Measurements from ENCODE around the gene ABHD17B.

DNA sequence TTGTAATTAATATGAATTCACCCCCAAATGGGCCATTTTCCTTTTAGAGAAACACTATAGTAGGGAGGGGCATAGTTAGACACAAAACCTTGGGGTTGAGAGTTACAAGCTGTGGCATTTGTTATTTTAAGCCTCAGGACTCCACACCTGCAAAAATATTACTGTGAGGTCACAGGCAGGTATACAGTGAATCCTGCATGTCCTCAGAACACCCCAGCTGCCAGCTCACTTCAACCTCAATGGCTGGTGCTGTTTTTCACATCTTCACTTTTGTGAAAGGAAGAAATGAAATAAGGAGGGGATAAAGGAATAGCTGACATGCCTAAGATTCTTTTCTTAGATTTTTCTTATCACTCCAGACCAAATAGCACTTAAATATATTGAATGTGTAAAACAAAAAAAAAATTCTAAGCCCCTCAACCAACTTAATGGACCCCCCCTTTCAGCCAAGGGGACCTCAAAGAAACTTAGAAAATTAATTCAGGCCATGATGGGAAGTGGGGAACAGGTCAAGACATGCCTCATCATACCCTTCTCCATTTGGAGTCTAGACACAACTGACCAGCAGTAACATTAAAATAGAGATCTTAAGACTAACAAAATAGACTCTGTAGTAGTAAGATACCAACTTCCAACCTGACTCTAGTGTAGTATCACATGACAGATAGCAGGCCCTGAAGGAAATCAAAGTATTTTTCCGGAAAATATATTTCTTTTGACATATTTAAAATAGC, 9.6 kb upstream of the ABHD17B start:
- TF ChIP-seq, protein P1, sequence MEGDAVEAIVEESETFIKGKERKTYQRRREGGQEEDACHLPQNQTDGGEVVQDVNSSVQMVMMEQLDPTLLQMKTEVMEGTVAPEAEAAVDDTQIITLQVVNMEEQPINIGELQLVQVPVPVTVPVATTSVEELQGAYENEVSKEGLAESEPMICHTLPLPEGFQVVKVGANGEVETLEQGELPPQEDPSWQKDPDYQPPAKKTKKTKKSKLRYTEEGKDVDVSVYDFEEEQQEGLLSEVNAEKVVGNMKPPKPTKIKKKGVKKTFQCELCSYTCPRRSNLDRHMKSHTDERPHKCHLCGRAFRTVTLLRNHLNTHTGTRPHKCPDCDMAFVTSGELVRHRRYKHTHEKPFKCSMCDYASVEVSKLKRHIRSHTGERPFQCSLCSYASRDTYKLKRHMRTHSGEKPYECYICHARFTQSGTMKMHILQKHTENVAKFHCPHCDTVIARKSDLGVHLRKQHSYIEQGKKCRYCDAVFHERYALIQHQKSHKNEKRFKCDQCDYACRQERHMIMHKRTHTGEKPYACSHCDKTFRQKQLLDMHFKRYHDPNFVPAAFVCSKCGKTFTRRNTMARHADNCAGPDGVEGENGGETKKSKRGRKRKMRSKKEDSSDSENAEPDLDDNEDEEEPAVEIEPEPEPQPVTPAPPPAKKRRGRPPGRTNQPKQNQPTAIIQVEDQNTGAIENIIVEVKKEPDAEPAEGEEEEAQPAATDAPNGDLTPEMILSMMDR (IDR thresholded peaks at IDR 0.05; ENCODE audit: low read depth, low read length, missing input control): no peak
- no peak for TF ChIP-seq JUND (IDR thresholded peaks at IDR 0.05)
- no peak for TF ChIP-seq EGR1 (IDR thresholded peaks at IDR 0.05; ENCODE audit: low read depth in 2 of 2)
- TF ChIP-seq, protein P2, sequence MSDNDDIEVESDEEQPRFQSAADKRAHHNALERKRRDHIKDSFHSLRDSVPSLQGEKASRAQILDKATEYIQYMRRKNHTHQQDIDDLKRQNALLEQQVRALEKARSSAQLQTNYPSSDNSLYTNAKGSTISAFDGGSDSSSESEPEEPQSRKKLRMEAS (IDR thresholded peaks at IDR 0.05): no peak
- no peak for TF ChIP-seq GABPA (IDR thresholded peaks at IDR 0.05 in 1 of 2, conservative IDR thresholded peaks at IDR 0.05 in 1 of 2)
- no peak for TF ChIP-seq SP1 (IDR thresholded peaks at IDR 0.05)
- TF ChIP-seq FOXA2 (IDR thresholded peaks at IDR 0.05): no peak
- TF ChIP-seq TAF1 (conservative IDR thresholded peaks at IDR 0.05): no peak
- TF ChIP-seq YY1 (IDR thresholded peaks at IDR 0.05): no peak
- TF ChIP-seq, protein P3, sequence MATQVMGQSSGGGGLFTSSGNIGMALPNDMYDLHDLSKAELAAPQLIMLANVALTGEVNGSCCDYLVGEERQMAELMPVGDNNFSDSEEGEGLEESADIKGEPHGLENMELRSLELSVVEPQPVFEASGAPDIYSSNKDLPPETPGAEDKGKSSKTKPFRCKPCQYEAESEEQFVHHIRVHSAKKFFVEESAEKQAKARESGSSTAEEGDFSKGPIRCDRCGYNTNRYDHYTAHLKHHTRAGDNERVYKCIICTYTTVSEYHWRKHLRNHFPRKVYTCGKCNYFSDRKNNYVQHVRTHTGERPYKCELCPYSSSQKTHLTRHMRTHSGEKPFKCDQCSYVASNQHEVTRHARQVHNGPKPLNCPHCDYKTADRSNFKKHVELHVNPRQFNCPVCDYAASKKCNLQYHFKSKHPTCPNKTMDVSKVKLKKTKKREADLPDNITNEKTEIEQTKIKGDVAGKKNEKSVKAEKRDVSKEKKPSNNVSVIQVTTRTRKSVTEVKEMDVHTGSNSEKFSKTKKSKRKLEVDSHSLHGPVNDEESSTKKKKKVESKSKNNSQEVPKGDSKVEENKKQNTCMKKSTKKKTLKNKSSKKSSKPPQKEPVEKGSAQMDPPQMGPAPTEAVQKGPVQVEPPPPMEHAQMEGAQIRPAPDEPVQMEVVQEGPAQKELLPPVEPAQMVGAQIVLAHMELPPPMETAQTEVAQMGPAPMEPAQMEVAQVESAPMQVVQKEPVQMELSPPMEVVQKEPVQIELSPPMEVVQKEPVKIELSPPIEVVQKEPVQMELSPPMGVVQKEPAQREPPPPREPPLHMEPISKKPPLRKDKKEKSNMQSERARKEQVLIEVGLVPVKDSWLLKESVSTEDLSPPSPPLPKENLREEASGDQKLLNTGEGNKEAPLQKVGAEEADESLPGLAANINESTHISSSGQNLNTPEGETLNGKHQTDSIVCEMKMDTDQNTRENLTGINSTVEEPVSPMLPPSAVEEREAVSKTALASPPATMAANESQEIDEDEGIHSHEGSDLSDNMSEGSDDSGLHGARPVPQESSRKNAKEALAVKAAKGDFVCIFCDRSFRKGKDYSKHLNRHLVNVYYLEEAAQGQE (IDR thresholded peaks at IDR 0.05): no peak
- TF ChIP-seq, protein P4, sequence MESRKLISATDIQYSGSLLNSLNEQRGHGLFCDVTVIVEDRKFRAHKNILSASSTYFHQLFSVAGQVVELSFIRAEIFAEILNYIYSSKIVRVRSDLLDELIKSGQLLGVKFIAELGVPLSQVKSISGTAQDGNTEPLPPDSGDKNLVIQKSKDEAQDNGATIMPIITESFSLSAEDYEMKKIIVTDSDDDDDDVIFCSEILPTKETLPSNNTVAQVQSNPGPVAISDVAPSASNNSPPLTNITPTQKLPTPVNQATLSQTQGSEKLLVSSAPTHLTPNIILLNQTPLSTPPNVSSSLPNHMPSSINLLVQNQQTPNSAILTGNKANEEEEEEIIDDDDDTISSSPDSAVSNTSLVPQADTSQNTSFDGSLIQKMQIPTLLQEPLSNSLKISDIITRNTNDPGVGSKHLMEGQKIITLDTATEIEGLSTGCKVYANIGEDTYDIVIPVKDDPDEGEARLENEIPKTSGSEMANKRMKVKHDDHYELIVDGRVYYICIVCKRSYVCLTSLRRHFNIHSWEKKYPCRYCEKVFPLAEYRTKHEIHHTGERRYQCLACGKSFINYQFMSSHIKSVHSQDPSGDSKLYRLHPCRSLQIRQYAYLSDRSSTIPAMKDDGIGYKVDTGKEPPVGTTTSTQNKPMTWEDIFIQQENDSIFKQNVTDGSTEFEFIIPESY (IDR thresholded peaks at IDR 0.05): no peak
- no peak for TF ChIP-seq RXRA (IDR thresholded peaks at IDR 0.05)
